Bronchial epithelial cell (primary cell): Measurements from ENCODE around the gene MRPS27. TPM values are rescaled to one million over a fixed set of nuclear protein-coding genes. Genes with fewer than 3 reads are reported as not detected.

Experiments
- DNase-seq: peaks from one replicate; pipeline ENCODE4 v3.0.0-alpha.2; 2010; ENCODE audit warnings: low read depth
- FAIRE-seq: peaks from 2 replicates; lab custom pipeline; 2011; peaks lifted over from hg19 to GRCh38; lab: Jason Lieb, UNC
- H3K27me3 ChIP-seq: 2 replicates; pipeline ENCODE4 v1.5.1; 2011; ENCODE audit warnings: low read length; ENCODE audit not compliant: control insufficient read depth, insufficient read depth
- H3K36me3 ChIP-seq: 2 replicates; pipeline ENCODE4 v1.5.1; 2011; ENCODE audit warnings: low read length; ENCODE audit not compliant: control insufficient read depth, insufficient read depth
- H3K4me3 ChIP-seq: 2 replicates; pipeline ENCODE4 v1.5.1; 2011; ENCODE audit warnings: mild to moderate bottlenecking, low read depth, low read length, control low read depth
- CTCF ChIP-seq: IDR thresholded peaks from 2 replicates; pipeline ENCODE4 v1.5.1; 2011; ENCODE audit warnings: mild to moderate bottlenecking, moderate library complexity, low read length, control low read depth, inconsistent platforms; ENCODE audit not compliant: insufficient read depth, severe bottlenecking
- total RNA-seq: library from RNA; depleted of rRNA; stranded (reverse); fragments of >200 nt; gene quantifications from 2 replicates; pipeline ENCODE4 v1.2.1, GENCODE V29; 2014

Gene MRPS27
- total RNA-seq, 1 donor from 2014 or later: 53.4 TPM

GRCh38 chr5:72293495-72294055 is 26.5 kb downstream of the MRPS27 start:
- peaks cover 1% of the 10 kb centered on the region for H3K36me3 ChIP-seq
- H3K4me3 ChIP-seq: no peak overlapping the region
- FAIRE-seq: no peak
- no peak for DNase-seq
- no peaks in the 10 kb centered on the region for H3K27me3 ChIP-seq
- no peak for TF ChIP-seq CTCF

- FAIRE-seq (no peak), DNase-seq (no peak)
Measured at GRCh38 chr5:72292411-72292810, 27.6 kb downstream of the MRPS27 start.

GRCh38 chr5:72291601-72292000 is 28.4 kb downstream of the MRPS27 start:
- no peak for FAIRE-seq
- no peaks in the 10 kb centered on the region for H3K36me3 ChIP-seq
- no peaks in the 10 kb centered on the region for H3K27me3 ChIP-seq
- TF ChIP-seq CTCF: no peak
- DNase-seq: no peak
- no peak overlapping the region for H3K4me3 ChIP-seq

More at GRCh38 chr5:72292411-72292810, 27.6 kb downstream of the MRPS27 start:
- no peak for TF ChIP-seq CTCF
- Histone ChIP-seq H3K27me3 (no peaks in the 10 kb centered on the region), H3K36me3 (peaks cover 1% of the 10 kb centered on the region), H3K4me3 (no peak overlapping the region)

- DNase-seq (no peak), FAIRE-seq (no peak)
- Histone ChIP-seq H3K4me3 (no peak overlapping the region), H3K27me3 (no peaks in the 10 kb centered on the region), H3K36me3 (no peaks in the 10 kb centered on the region)
- no peak for TF ChIP-seq CTCF
Measured at GRCh38 chr5:72290356-72291133, 29.5 kb downstream of the MRPS27 start.

GRCh38 chr5:72288924-72289323 is 31.1 kb downstream of the MRPS27 start:
- no peak for TF ChIP-seq CTCF
- FAIRE-seq (no peak), DNase-seq (no peak)
- Histone ChIP-seq H3K36me3 (no peaks in the 10 kb centered on the region), H3K4me3 (no peak overlapping the region), H3K27me3 (no peaks in the 10 kb centered on the region)
